Lung (tissue), 12 donors: ENCODE results near the gene DLG2. TPM values are rescaled to one million over a fixed set of nuclear protein-coding genes. Genes with fewer than 3 reads are reported as not detected.

Experiments
- ATAC-seq: fragments of 200-7000 bp; cut with Tn5 transposase; one replicate; pipeline ENCODE4 v1.9.1; 2020; ENCODE audit warnings: moderate number of reproducible peaks; ENCODE audit not compliant: insufficient read depth, low FRiP score
- DNase-seq, 3 donors: peaks; one replicate each; pipeline ENCODE4 v3.0.0-alpha.2; 2013 to 2017
- H3K27ac ChIP-seq, 2 donors: one replicate each; pipeline ENCODE4 v1.5.1; 2013; ENCODE audit warnings: mild to moderate bottlenecking in 2 of 2, moderate library complexity in 2 of 2, control low read depth in 1 of 2, inconsistent platforms in 1 of 2, low read depth in 1 of 2, low read length in 1 of 2
- H3K27me3 ChIP-seq, 3 donors: one replicate each; pipeline ENCODE4 v1.5.1; 2013; ENCODE audit warnings: low read length in 2 of 3; ENCODE audit not compliant: control insufficient read depth in 3 of 3, insufficient read depth in 3 of 3
- H3K36me3 ChIP-seq, 4 donors: one replicate each; pipeline ENCODE4 v1.5.1; 2013; ENCODE audit warnings: low read length in 4 of 4, mild to moderate bottlenecking in 1 of 4, moderate library complexity in 1 of 4; ENCODE audit not compliant: control insufficient read depth in 4 of 4, insufficient read depth in 4 of 4
- H3K4me1 ChIP-seq, 5 donors: one replicate each; pipeline ENCODE4 v1.5.1; 2013; ENCODE audit warnings: low read length in 5 of 5, mild to moderate bottlenecking in 2 of 5, moderate library complexity in 1 of 5; ENCODE audit not compliant: control insufficient read depth in 5 of 5, insufficient read depth in 5 of 5
- H3K4me3 ChIP-seq: one replicate; pipeline ENCODE4 v1.5.1; 2013; ENCODE audit warnings: mild to moderate bottlenecking, control low read depth, moderate library complexity
- H3K9ac ChIP-seq, 2 donors: one replicate each; pipeline ENCODE4 v1.5.1; 2013; ENCODE audit warnings: low read length in 2 of 2, control low read depth in 1 of 2; ENCODE audit not compliant: insufficient read depth in 1 of 2
- H3K9me3 ChIP-seq, 4 donors: one replicate each; pipeline ENCODE4 v1.5.1; 2013; ENCODE audit warnings: low read length in 3 of 4, mild to moderate bottlenecking in 1 of 4, moderate library complexity in 1 of 4; ENCODE audit not compliant: control insufficient read depth in 4 of 4, insufficient read depth in 3 of 4
- CTCF ChIP-seq: IDR thresholded peaks from 2 replicates; pipeline ENCODE4 v1.5.1; 2012; ENCODE audit warnings: mild to moderate bottlenecking; ENCODE audit errors: control extremely low read depth, extremely low read depth
- WGBS, 2 donors: extraction: QIAGEN DNeasy Blood & Tissue Kit; methylation state at CpG; one replicate each; pipeline ENCODE4 v1.1.7; 2013; 5-methylcytosine and 5-hydroxymethylcytosine counted together
- polyA plus RNA-seq, 2 donors: library from polyadenylated mRNA; stranded (reverse); fragments of 200-250 nt; gene quantifications; one replicate each; pipeline ENCODE4 v1.2.1, GENCODE V29; 2013
- total RNA-seq, 2 donors: library from RNA; depleted of rRNA in 1 of 2; stranded (reverse); fragments of >200 nt in 1 of 2; gene quantifications; one replicate each; pipeline ENCODE4 v1.2.1, GENCODE V29; 2014 to 2021
- donor health status: control.
- donor health status: control.
- donor health status: Bipolar disorder and iron deficiency.
- donor health status: healthy.
- donor health status: DM: yes; HTN: yes; CAD: no.

Gene DLG2
- total and polyA plus RNA-seq, 4 donors: 0.32 to 24.1 (median 5.4) TPM

GRCh38 chr11:84089072-84090057, 1537.8 kb downstream of the DLG2 start:
- Histone ChIP-seq H3K36me3 (no peaks in the 10 kb centered on the region), H3K9ac (no peak overlapping the region), H3K9me3 (peaks cover 0 to 3% (median 0%) of the 10 kb centered on the region in 4 donors), H3K27ac (no peak overlapping the region), H3K4me3 (no peak overlapping the region), H3K4me1 (peaks cover 0 to 9% (median 2%) of the 10 kb centered on the region in 5 donors), H3K27me3 (no peaks in the 10 kb centered on the region)
- ATAC-seq (no peak), DNase-seq (peak; percentile 44 to 83 (median 77))
- TF ChIP-seq CTCF: no peak
- WGBS, 2 donors: 43 to 47% methylated on average over 5 of the region's 5 CpGs

- no peak for DNase-seq
- no peaks in the 10 kb centered on the region for H3K4me1 ChIP-seq
- no peak for ATAC-seq
- H3K9me3 ChIP-seq: no peaks in the 10 kb centered on the region
- H3K27ac ChIP-seq: no peak overlapping the region
- H3K36me3 ChIP-seq: no peaks in the 10 kb centered on the region
- WGBS, 2 donors: 84 to 85% methylated on average over 2 of the region's 2 CpGs
- no peak overlapping the region for H3K9ac ChIP-seq
- H3K27me3 ChIP-seq: no peaks in the 10 kb centered on the region
- no peak overlapping the region for H3K4me3 ChIP-seq
- no peak for TF ChIP-seq CTCF
These were observed 1555.3 kb downstream of the DLG2 start for GRCh38 chr11:84071851-84072250.

GRCh38 chr11:84069048-84069447, 1558.1 kb downstream of the DLG2 start:
- Histone ChIP-seq H3K9me3 (no peaks in the 10 kb centered on the region), H3K4me1 (no peaks in the 10 kb centered on the region), H3K27ac (no peak overlapping the region), H3K27me3 (no peaks in the 10 kb centered on the region), H3K36me3 (no peaks in the 10 kb centered on the region), H3K4me3 (no peak overlapping the region), H3K9ac (no peak overlapping the region)
- WGBS, 2 donors: 34 to 52% methylated on average over 1 of the region's 1 CpG
- no peak for ATAC-seq
- no peak for DNase-seq
- no peak for TF ChIP-seq CTCF
